GM23338 (cell line): ENCODE data around the gene ATG7. TPM values are rescaled to one million over a fixed set of nuclear protein-coding genes. Genes with fewer than 3 reads are reported as not detected.

Source experiments
- ATAC-seq: fragments of 200-7000 bp; cut with Tn5 transposase; 3 replicates; pipeline ENCODE4 v1.9.1; 2020
- DNase-seq: peaks from one replicate; pipeline ENCODE4 v3.0.0-alpha.2; 2015; ENCODE audit warnings: low spot score
- H2AFZ ChIP-seq: fragments of 200-600 bp; sonication (generic); 2 replicates; pipeline ENCODE4 v1.8.0; 2016; ENCODE audit warnings: antibody characterized with exemption, mild to moderate bottlenecking, moderate library complexity
- H3F3A ChIP-seq: fragments of 200-600 bp; sonication (generic); replicated peaks from 2 replicates; pipeline ENCODE4 v1.8.0; 2017; ENCODE audit warnings: antibody characterized with exemption, mixed run types, low read depth
- H3K27ac ChIP-seq: fragments of 200-600 bp; sonication (generic); 2 replicates; pipeline ENCODE4 v1.6.1; 2016; ENCODE audit warnings: low read depth
- H3K27me3 ChIP-seq: fragments of 200-600 bp; sonication (generic); 2 replicates; pipeline ENCODE4 v1.8.0; 2016; ENCODE audit warnings: mild to moderate bottlenecking, mixed run types, moderate library complexity; ENCODE audit not compliant: insufficient read depth
- H3K36me3 ChIP-seq: fragments of 200-600 bp; sonication (generic); 2 replicates; pipeline ENCODE4 v1.8.0; 2016; ENCODE audit warnings: mild to moderate bottlenecking; ENCODE audit not compliant: insufficient read depth
- H3K4me1 ChIP-seq: fragments of 200-600 bp; sonication (generic); 2 replicates; pipeline ENCODE4 v1.8.0; 2016; ENCODE audit warnings: mild to moderate bottlenecking, moderate library complexity; ENCODE audit not compliant: insufficient read depth
- H3K4me2 ChIP-seq: fragments of 200-600 bp; sonication (generic); 2 replicates; pipeline ENCODE4 v1.7.1; 2017; ENCODE audit warnings: mixed run types
- H3K4me3 ChIP-seq: fragments of 200-600 bp; sonication (generic); 2 replicates; pipeline ENCODE4 v1.6.1; 2016; ENCODE audit warnings: mixed run types
- H3K79me2 ChIP-seq: fragments of 200-600 bp; sonication (generic); replicated peaks from 2 replicates; pipeline ENCODE4 v1.8.0; 2017; ENCODE audit warnings: mild to moderate bottlenecking; ENCODE audit not compliant: insufficient read depth
- H3K9me2 ChIP-seq: fragments of 200-600 bp; sonication (generic); 2 replicates; pipeline ENCODE4 v1.8.0; 2017; ENCODE audit not compliant: insufficient read depth
- H4K20me1 ChIP-seq: fragments of 200-600 bp; sonication (generic); replicated peaks from 2 replicates; pipeline ENCODE4 v1.8.0; 2017; ENCODE audit warnings: mild to moderate bottlenecking; ENCODE audit not compliant: insufficient read depth
- H3K27ac Mint-ChIP-seq: 2 replicates; pipeline ENCODE4 v1.8.0; 2020; ENCODE audit warnings: inconsistent platforms, mild to moderate bottlenecking, moderate library complexity, mixed read lengths
- H3K27me3 Mint-ChIP-seq: 3 replicates; pipeline ENCODE4 v1.8.0; 2022; ENCODE audit warnings: low read depth, mild to moderate bottlenecking, moderate library complexity, mixed read lengths, inconsistent platforms; ENCODE audit not compliant: insufficient read depth, poor library complexity
- H3K36me3 Mint-ChIP-seq: 3 replicates; pipeline ENCODE4 v1.8.0; 2021; ENCODE audit warnings: low read depth, mild to moderate bottlenecking, inconsistent platforms, moderate library complexity, mixed read lengths
- H3K4me1 Mint-ChIP-seq: 3 replicates; pipeline ENCODE4 v1.8.0; 2020; ENCODE audit warnings: mild to moderate bottlenecking, inconsistent platforms, mixed read lengths
- H3K4me3 Mint-ChIP-seq: 3 replicates; pipeline ENCODE4 v1.8.0; 2021; ENCODE audit warnings: moderate library complexity, mild to moderate bottlenecking, inconsistent platforms, mixed read lengths
- H3K9me3 Mint-ChIP-seq: 3 replicates; pipeline ENCODE4 v1.8.0; 2020; ENCODE audit warnings: moderate library complexity, mild to moderate bottlenecking, inconsistent platforms, mixed read lengths
- CREB1 ChIP-seq: fragments of 250-450 bp; sonication (Bioruptor Pico); IDR thresholded peaks from 2 replicates; pipeline ENCODE4 v1.5.0; 2020; ENCODE audit warnings: low read depth, mild to moderate bottlenecking, moderate library complexity
- ETS1 ChIP-seq: IDR thresholded peaks from 2 replicates; pipeline ENCODE4 v1.6.1; 2016; ENCODE audit warnings: antibody characterized with exemption
- EZH2 ChIP-seq: fragments of 200-600 bp; sonication (generic); IDR thresholded peaks from one replicate; pipeline ENCODE4 v1.8.0; 2017; ENCODE audit warnings: antibody characterized with exemption, mild to moderate bottlenecking, low read depth; ENCODE audit not compliant: unreplicated experiment
- EZH2phosphoT487 ChIP-seq: fragments of 200-600 bp; sonication (generic); IDR thresholded peaks from one replicate; pipeline ENCODE4 v1.8.1; 2018; ENCODE audit warnings: antibody characterized with exemption; ENCODE audit not compliant: unreplicated experiment
- JUNB ChIP-seq: IDR thresholded peaks from one replicate; pipeline ENCODE4 v1.6.1; 2016; ENCODE audit warnings: antibody characterized with exemption; ENCODE audit not compliant: unreplicated experiment
- NANOG ChIP-seq: IDR thresholded peaks from 2 replicates; pipeline ENCODE4 v1.6.1; 2016; ENCODE audit warnings: antibody characterized with exemption, borderline replicate concordance
- POLR2AphosphoS5 ChIP-seq: IDR thresholded peaks from 2 replicates; pipeline ENCODE4 v1.6.1; 2016; ENCODE audit warnings: antibody characterized with exemption, low read depth
- REST ChIP-seq: IDR thresholded peaks from one replicate; pipeline ENCODE4 v1.6.1; 2018; ENCODE audit warnings: antibody characterized with exemption; ENCODE audit not compliant: unreplicated experiment
- STAT1 ChIP-seq: IDR thresholded peaks from one replicate; pipeline ENCODE4 v1.6.1; 2016; ENCODE audit warnings: antibody characterized with exemption; ENCODE audit not compliant: unreplicated experiment
- ZNF114 ChIP-seq: fragments of 250-450 bp; sonication (Bioruptor Pico); IDR thresholded peaks from 2 replicates; pipeline ENCODE4 v1.5.0; 2020; ENCODE audit warnings: mild to moderate bottlenecking, moderate library complexity
- ZNF331 ChIP-seq: fragments of 250-450 bp; sonication (Bioruptor Pico); IDR thresholded peaks from 2 replicates; pipeline ENCODE4 v1.5.0; 2020; ENCODE audit warnings: low read depth, mild to moderate bottlenecking, moderate library complexity
- ZNF462 ChIP-seq: fragments of 250-450 bp; sonication (Bioruptor Pico); IDR thresholded peaks from 2 replicates; pipeline ENCODE4 v1.5.0; 2020; ENCODE audit warnings: mild to moderate bottlenecking, moderate library complexity
- polyA plus RNA-seq: library from polyadenylated mRNA; unstranded; fragments of >200 nt; fragmentation: Nextera tagmentation; extraction: Ambion mirVana; gene quantifications from 2 replicates; pipeline ENCODE4 v1.2.1, GENCODE V29; 2016
- total RNA-seq: library from RNA; depleted of rRNA; stranded (reverse); fragments of >200 nt; shearing (Covaris generic); gene quantifications from 2 replicates; pipeline ENCODE4 v1.2.3, GENCODE V29; 2014

ATG7 gene
- total and polyA plus RNA-seq, 2 experiments from 2014 or later = 16.2 to 36.7 TPM

GRCh38 chr3:11370191-11370590, 98.0 kb downstream of the ATG7 start:
- H3K4me3 Mint-ChIP-seq = no peak overlapping the region
- no peak overlapping the region for H3K27ac Mint-ChIP-seq
- no peak overlapping the region for H3K4me3 ChIP-seq
- H3K27me3 Mint-ChIP-seq = peaks cover 3% of the 10 kb centered on the region
- no peak overlapping the region for H3K4me2 ChIP-seq
- H3F3A ChIP-seq = no peaks in the 10 kb centered on the region
- peaks cover 24% of the 10 kb centered on the region for H3K4me1 Mint-ChIP-seq
- no peaks in the 10 kb centered on the region for H3K27me3 ChIP-seq
- TF ChIP-seq ZNF331 (CRISPR knock-in tag) (no peak), ZNF462 (CRISPR knock-in tag) (no peak), CREB1 (no peak), NANOG (no peak), STAT1 (no peak), POLR2AphosphoS5 (no peak), EZH2 (no peak), JUNB (no peak), ZNF114 (CRISPR knock-in tag) (no peak), REST (no peak), EZH2phosphoT487 (no peak), ETS1 (no peak)
- H2AFZ ChIP-seq = no peak overlapping the region
- peaks cover 8% of the 10 kb centered on the region; the same call in 1 of the 2 replicates for H3K4me1 ChIP-seq
- H3K27ac ChIP-seq = no peak overlapping the region
- H3K79me2 ChIP-seq = no peaks in the 10 kb centered on the region
- H3K9me2 ChIP-seq = no peaks in the 10 kb centered on the region
- no peaks in the 10 kb centered on the region; the same call in 2 of the 3 replicates for H3K36me3 Mint-ChIP-seq
- H3K9me3 Mint-ChIP-seq = no peaks in the 10 kb centered on the region
- no peaks in the 10 kb centered on the region for H4K20me1 ChIP-seq
- DNase-seq (no peak), ATAC-seq (no peak)
- no peaks in the 10 kb centered on the region; the same call in 1 of the 2 replicates for H3K36me3 ChIP-seq
